ENCODE data around the gene PCDHGB4. TPM values are rescaled to one million over a fixed set of nuclear protein-coding genes. Genes with fewer than 3 reads are reported as not detected.

PCDHGB4 gene
- total and polyA plus RNA-seq, 2 of the 8 experiments (the other 6 are each of a cell fraction or from before 2014, with no cell fraction given) = 8.0 to 9.1 TPM

GRCh38 chr5:141399555-141400258, 12.2 kb downstream of the PCDHGB4 start (continued):
- no peak for TF ChIP-seq TAF1 (IDR thresholded peaks at IDR 0.05; ENCODE audit: low read depth, low read length)
- TF ChIP-seq RXRA (IDR thresholded peaks at IDR 0.05; ENCODE audit: insufficient read depth, low read depth, low read length) = no peak
- no peak for TF ChIP-seq SP4 (IDR thresholded peaks at IDR 0.05; ENCODE audit: low read length)
- TF ChIP-seq, protein P1, sequence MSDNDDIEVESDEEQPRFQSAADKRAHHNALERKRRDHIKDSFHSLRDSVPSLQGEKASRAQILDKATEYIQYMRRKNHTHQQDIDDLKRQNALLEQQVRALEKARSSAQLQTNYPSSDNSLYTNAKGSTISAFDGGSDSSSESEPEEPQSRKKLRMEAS (IDR thresholded peaks at IDR 0.05) = no peak
- TF ChIP-seq TCF12 (IDR thresholded peaks at IDR 0.05; ENCODE audit: low read depth, low read length) = no peak

All from H1 (cell line).